ENCODE results near the gene KRTAP12-3. TPM values are rescaled to one million over a fixed set of nuclear protein-coding genes. Genes with fewer than 3 reads are reported as not detected.
"Not testable (repeated sequence)": the region's sequence is repeated elsewhere in the genome, so short reads cannot be mapped to it uniquely, and the experiment has no call there.

KRTAP12-3 gene
- total and polyA plus RNA-seq, 9 donors, result not detected

DNA sequence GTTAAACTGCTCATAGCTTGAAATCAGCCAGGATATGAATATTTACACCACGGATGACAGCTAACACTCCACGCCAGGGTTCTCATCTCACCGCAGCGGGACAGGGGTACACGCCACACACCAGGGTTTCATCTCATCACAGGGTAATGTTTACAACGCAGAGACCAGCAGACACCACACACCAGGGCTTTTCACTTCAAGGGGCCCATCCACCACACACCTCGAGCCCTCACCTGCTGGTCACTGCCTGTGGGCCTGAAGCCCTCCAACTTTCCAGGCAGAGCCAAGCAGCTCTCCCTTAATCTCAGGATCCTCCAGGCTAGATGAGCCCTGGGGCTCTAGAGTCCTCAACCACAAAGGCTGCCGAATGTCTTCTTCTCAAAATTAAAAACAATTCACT, 37.9 kb downstream of the KRTAP12-3 start:
- Histone ChIP-seq H3K4me3 (ENCODE audit: low read length) (no peak overlapping the region), H3K36me3 (ENCODE audit: control insufficient read depth, insufficient read depth, low read length) (no peaks in the 10 kb centered on the region), H3K27ac (ENCODE audit: low read length) (no peak overlapping the region), H3K27me3 (ENCODE audit: control insufficient read depth, insufficient read depth, low read length) (peaks cover 44% of the 10 kb centered on the region), H3K4me1 (ENCODE audit: control insufficient read depth, insufficient read depth, low read length) (peaks cover 4% of the 10 kb centered on the region), H3K9me3 (replicated peaks; ENCODE audit: control insufficient read depth, low read depth, low read length) (peaks cover 8% of the 10 kb centered on the region)
- no peak for DNase-seq
- 82% methylated on average over 7 of the region's 8 CpGs for WGBS (ENCODE audit: insufficient coverage)

DNA sequence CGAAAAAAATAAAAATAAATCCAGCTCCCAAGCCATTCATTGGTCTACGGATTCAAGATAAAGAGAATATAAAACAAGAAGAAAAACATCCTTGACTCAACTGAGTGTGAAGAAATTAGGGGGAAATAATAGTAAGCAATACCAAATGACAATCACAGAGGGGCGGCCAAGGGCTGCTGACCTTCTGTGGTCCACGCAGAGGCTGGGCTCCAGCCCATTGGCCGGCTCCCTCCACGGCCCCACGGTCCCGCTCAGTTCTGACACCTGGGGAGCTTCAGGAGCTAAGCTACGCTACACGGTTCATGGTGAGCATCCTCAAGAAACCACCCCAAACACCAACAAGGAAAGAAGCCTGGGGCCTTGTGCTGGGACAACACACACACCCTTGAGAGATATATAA, 38.8 kb downstream of the KRTAP12-3 start:
- Histone ChIP-seq H3K36me3 (ENCODE audit: control insufficient read depth, insufficient read depth, low read length) (no peaks in the 10 kb centered on the region), H3K9me3 (replicated peaks; ENCODE audit: control insufficient read depth, low read depth, low read length) (peaks cover 8% of the 10 kb centered on the region), H3K27ac (ENCODE audit: low read length) (no peak overlapping the region), H3K4me3 (ENCODE audit: low read length) (no peak overlapping the region), H3K27me3 (ENCODE audit: control insufficient read depth, insufficient read depth, low read length) (peaks cover 54% of the 10 kb centered on the region), H3K4me1 (ENCODE audit: control insufficient read depth, insufficient read depth, low read length) (peaks cover 4% of the 10 kb centered on the region)
- no peak for DNase-seq
- WGBS (ENCODE audit: insufficient coverage), result 42% methylated on average over 4 of the region's 10 CpGs

- not testable (repeated sequence) for H3K4me1 ChIP-seq (ENCODE audit: control insufficient read depth, insufficient read depth, low read length); H3K4me3 ChIP-seq (ENCODE audit: low read length); H3K36me3 ChIP-seq (ENCODE audit: control insufficient read depth, insufficient read depth, low read length); H3K27ac ChIP-seq (ENCODE audit: low read length); H3K9me3 ChIP-seq (replicated peaks; ENCODE audit: control insufficient read depth, low read depth, low read length); DNase-seq
- 30% methylated on average over 10 of the region's 21 CpGs for WGBS (ENCODE audit: insufficient coverage)
- H3K27me3 ChIP-seq (ENCODE audit: control insufficient read depth, insufficient read depth, low read length), result peaks cover 61% of the 10 kb centered on the region
These were observed 39.6 kb downstream of the KRTAP12-3 start, which contains the start of gene KRTAP10-12 for GRCh38 chr21:44697172-44697810. TSS of gene KRTAP10-12 (plus strand) at chr21:44697172. CDS start at chr21:44697202, 30 bp downstream.

GRCh38 chr21:44697811-44698734, 40.3 kb downstream of the KRTAP12-3 start:
- H3K27ac ChIP-seq (ENCODE audit: low read length), result no peak overlapping the region
- H3K27me3 ChIP-seq (ENCODE audit: control insufficient read depth, insufficient read depth, low read length), result peaks cover 69% of the 10 kb centered on the region
- DNase-seq, result no peak
- no peak overlapping the region for H3K4me3 ChIP-seq (ENCODE audit: low read length)
- H3K9me3 ChIP-seq (replicated peaks; ENCODE audit: control insufficient read depth, low read depth, low read length), result peaks cover under 1% of the 10 kb centered on the region
- WGBS (ENCODE audit: insufficient coverage), result 24% methylated on average over 35 of the region's 35 CpGs
- no peaks in the 10 kb centered on the region for H3K36me3 ChIP-seq (ENCODE audit: control insufficient read depth, insufficient read depth, low read length)
- H3K4me1 ChIP-seq (ENCODE audit: control insufficient read depth, insufficient read depth, low read length), result peaks cover 4% of the 10 kb centered on the region

- Histone ChIP-seq H3K27me3 (ENCODE audit: control insufficient read depth, insufficient read depth, low read length) (peaks cover 83% of the 10 kb centered on the region), H3K36me3 (ENCODE audit: control insufficient read depth, insufficient read depth, low read length) (no peaks in the 10 kb centered on the region), H3K4me1 (ENCODE audit: control insufficient read depth, insufficient read depth, low read length) (peaks cover 4% of the 10 kb centered on the region), H3K4me3 (ENCODE audit: low read length) (no peak overlapping the region), H3K9me3 (replicated peaks; ENCODE audit: control insufficient read depth, low read depth, low read length) (no peaks in the 10 kb centered on the region), H3K27ac (ENCODE audit: low read length) (no peak overlapping the region)
- WGBS (ENCODE audit: insufficient coverage), result 27% methylated on average over 14 of the region's 17 CpGs
- DNase-seq, result no peak
These were observed 41.8 kb downstream of the KRTAP12-3 start for GRCh38 chr21:44699502-44700001.

- no peak overlapping the region for H3K4me3 ChIP-seq (ENCODE audit: low read length)
- H3K9me3 ChIP-seq (replicated peaks; ENCODE audit: control insufficient read depth, low read depth, low read length), result no peaks in the 10 kb centered on the region
- 52% methylated on average over 16 of the region's 21 CpGs for WGBS (ENCODE audit: insufficient coverage)
- H3K27ac ChIP-seq (ENCODE audit: low read length), result no peak overlapping the region
- peaks cover 4% of the 10 kb centered on the region for H3K4me1 ChIP-seq (ENCODE audit: control insufficient read depth, insufficient read depth, low read length)
- DNase-seq, result no peak
- no peaks in the 10 kb centered on the region for H3K36me3 ChIP-seq (ENCODE audit: control insufficient read depth, insufficient read depth, low read length)
- H3K27me3 ChIP-seq (ENCODE audit: control insufficient read depth, insufficient read depth, low read length), result peaks cover 81% of the 10 kb centered on the region
These were observed 42.6 kb downstream of the KRTAP12-3 start for GRCh38 chr21:44700101-44701022.

- no peak overlapping the region for H3K4me3 ChIP-seq (ENCODE audit: low read length)
- peaks cover 83% of the 10 kb centered on the region for H3K27me3 ChIP-seq (ENCODE audit: control insufficient read depth, insufficient read depth, low read length)
- H3K27ac ChIP-seq (ENCODE audit: low read length), result no peak overlapping the region
- no peak for DNase-seq
- whole genome bisulfite sequencing (ENCODE audit: insufficient coverage), result 84% methylated on average over 6 of the region's 14 CpGs
- peaks cover 4% of the 10 kb centered on the region for H3K4me1 ChIP-seq (ENCODE audit: control insufficient read depth, insufficient read depth, low read length)
- H3K9me3 ChIP-seq (replicated peaks; ENCODE audit: control insufficient read depth, low read depth, low read length), result no peaks in the 10 kb centered on the region
- H3K36me3 ChIP-seq (ENCODE audit: control insufficient read depth, insufficient read depth, low read length), result no peaks in the 10 kb centered on the region
These were observed 43.3 kb downstream of the KRTAP12-3 start for GRCh38 chr21:44701023-44701400.

GRCh38 chr21:44701541-44701940, 43.8 kb downstream of the KRTAP12-3 start:
- no peak overlapping the region for H3K4me3 ChIP-seq (ENCODE audit: low read length)
- 17% methylated on average over 12 of the region's 12 CpGs for WGBS (ENCODE audit: insufficient coverage)
- no peak for DNase-seq
- H3K9me3 ChIP-seq (replicated peaks; ENCODE audit: control insufficient read depth, low read depth, low read length), result no peaks in the 10 kb centered on the region
- H3K27me3 ChIP-seq (ENCODE audit: control insufficient read depth, insufficient read depth, low read length), result peaks cover 87% of the 10 kb centered on the region
- peaks cover 4% of the 10 kb centered on the region for H3K4me1 ChIP-seq (ENCODE audit: control insufficient read depth, insufficient read depth, low read length)
- H3K36me3 ChIP-seq (ENCODE audit: control insufficient read depth, insufficient read depth, low read length), result no peaks in the 10 kb centered on the region
- no peak overlapping the region for H3K27ac ChIP-seq (ENCODE audit: low read length)

GRCh38 chr21:44702111-44702972, 44.6 kb downstream of the KRTAP12-3 start:
- Histone ChIP-seq H3K27ac (ENCODE audit: low read length) (no peak overlapping the region), H3K4me1 (ENCODE audit: control insufficient read depth, insufficient read depth, low read length) (peaks cover 4% of the 10 kb centered on the region), H3K36me3 (ENCODE audit: control insufficient read depth, insufficient read depth, low read length) (no peaks in the 10 kb centered on the region), H3K27me3 (ENCODE audit: control insufficient read depth, insufficient read depth, low read length) (peaks cover 89% of the 10 kb centered on the region), H3K9me3 (replicated peaks; ENCODE audit: control insufficient read depth, low read depth, low read length) (no peaks in the 10 kb centered on the region), H3K4me3 (ENCODE audit: low read length) (no peak overlapping the region)
- DNase-seq, result no peak
- 63% methylated on average over 22 of the region's 22 CpGs for WGBS (ENCODE audit: insufficient coverage)

All from muscle of leg (tissue), 11 donors.